Measurements from ENCODE around the gene ZBTB40.

DNA sequence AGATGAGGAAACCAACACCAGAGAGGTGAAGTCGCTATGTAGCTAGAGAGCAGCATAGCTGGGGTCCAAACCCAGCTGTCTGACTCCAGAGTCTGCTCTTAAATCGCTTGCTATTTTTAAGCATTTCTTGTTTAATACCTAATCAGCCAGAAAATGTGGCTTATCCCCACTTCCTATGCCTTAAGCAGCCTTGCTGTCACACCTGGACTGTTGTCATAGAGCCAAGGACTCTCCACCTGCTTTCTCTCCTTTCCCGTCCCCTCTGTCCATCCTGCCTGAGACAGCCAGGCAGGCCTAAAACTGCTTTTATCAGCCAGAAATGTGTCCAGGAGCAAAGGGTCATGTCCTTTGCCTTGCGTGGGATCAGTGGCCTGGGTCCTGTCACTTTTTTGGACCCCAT lies 83.3 kb downstream of the ZBTB40 start:
- TF ChIP-seq, protein P1, sequence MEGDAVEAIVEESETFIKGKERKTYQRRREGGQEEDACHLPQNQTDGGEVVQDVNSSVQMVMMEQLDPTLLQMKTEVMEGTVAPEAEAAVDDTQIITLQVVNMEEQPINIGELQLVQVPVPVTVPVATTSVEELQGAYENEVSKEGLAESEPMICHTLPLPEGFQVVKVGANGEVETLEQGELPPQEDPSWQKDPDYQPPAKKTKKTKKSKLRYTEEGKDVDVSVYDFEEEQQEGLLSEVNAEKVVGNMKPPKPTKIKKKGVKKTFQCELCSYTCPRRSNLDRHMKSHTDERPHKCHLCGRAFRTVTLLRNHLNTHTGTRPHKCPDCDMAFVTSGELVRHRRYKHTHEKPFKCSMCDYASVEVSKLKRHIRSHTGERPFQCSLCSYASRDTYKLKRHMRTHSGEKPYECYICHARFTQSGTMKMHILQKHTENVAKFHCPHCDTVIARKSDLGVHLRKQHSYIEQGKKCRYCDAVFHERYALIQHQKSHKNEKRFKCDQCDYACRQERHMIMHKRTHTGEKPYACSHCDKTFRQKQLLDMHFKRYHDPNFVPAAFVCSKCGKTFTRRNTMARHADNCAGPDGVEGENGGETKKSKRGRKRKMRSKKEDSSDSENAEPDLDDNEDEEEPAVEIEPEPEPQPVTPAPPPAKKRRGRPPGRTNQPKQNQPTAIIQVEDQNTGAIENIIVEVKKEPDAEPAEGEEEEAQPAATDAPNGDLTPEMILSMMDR (IDR thresholded peaks at IDR 0.05; ENCODE audit: insufficient read depth, low read length, poor library complexity, severe bottlenecking) = no peak
- no peak for TF ChIP-seq EZH2phosphoT487 (conservative IDR thresholded peaks at IDR 0.05; ENCODE audit: low read length)
